ENCODE measurements around the gene FNDC3B.

The FNDC3B gene

DNA sequence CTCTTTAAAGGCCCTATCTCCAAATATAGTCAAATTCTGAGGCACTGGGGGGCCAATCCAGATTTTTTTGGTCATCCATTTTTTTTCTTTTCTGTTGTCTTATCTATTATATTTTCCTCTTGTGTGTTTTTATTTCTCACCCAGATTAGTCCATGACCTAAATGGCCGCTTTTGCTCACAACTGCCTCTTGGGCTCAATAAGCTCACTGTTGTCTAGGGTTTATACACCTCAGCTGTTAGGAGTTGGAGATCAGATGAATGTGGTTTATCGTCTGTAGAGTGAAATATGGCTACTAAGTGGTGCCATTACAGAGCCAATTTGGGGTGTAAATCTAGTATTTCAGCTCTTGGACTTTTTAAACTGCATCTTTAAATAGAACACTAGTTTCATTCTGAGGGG, 235.5 kb downstream of the FNDC3B start:
- TF ChIP-seq, protein P1, sequence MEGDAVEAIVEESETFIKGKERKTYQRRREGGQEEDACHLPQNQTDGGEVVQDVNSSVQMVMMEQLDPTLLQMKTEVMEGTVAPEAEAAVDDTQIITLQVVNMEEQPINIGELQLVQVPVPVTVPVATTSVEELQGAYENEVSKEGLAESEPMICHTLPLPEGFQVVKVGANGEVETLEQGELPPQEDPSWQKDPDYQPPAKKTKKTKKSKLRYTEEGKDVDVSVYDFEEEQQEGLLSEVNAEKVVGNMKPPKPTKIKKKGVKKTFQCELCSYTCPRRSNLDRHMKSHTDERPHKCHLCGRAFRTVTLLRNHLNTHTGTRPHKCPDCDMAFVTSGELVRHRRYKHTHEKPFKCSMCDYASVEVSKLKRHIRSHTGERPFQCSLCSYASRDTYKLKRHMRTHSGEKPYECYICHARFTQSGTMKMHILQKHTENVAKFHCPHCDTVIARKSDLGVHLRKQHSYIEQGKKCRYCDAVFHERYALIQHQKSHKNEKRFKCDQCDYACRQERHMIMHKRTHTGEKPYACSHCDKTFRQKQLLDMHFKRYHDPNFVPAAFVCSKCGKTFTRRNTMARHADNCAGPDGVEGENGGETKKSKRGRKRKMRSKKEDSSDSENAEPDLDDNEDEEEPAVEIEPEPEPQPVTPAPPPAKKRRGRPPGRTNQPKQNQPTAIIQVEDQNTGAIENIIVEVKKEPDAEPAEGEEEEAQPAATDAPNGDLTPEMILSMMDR (IDR thresholded peaks at IDR 0.05; ENCODE audit: extremely low read depth, missing control alignments): no peak
- no peak for DNase-seq (ENCODE audit: low spot score)

DNA sequence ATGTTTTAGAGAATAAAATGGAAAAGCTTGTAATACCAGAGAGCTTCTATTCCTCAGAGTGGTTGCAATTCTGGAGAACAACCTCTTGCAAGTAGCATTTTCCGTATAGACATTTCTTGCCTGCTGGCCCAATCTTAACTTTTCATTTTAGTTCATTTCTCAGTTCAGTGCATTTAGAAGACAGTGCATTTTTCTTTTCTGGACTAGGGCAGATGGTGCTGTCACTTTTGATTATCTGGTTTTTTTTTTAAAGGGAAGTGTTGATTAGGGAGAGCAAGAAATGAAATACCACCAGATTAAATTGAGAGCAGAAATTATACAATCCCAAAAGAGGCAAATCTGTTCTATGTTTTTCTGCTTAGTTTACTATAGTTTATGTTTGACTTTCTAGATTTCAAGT, 236.2 kb downstream of the FNDC3B start:
- TF ChIP-seq, protein P1 (IDR thresholded peaks at IDR 0.05; ENCODE audit: extremely low read depth, missing control alignments): no peak
- no peak for DNase-seq (ENCODE audit: low spot score)

DNA sequence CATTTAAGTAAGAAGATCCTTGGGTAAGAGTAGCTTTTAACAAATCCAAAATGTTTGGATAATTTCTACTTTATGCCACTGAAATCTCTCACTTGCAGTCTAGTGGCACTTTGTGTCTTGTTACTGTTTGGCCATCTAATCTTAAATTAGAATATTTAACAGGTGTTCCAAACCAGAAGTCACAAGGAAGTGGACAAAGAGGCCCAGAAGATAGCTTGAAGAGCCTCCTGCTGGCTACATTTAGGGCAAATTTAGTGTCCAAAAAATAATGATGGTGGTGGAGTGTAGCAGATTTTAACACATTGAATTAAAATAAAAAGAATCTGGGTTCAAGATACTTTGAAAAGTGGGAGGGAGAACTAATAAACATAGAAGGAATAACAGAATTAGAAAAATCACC, 236.7 kb downstream of the FNDC3B start:
- peak; percentile 7 for DNase-seq (ENCODE audit: low spot score)
- TF ChIP-seq, protein P1 (IDR thresholded peaks at IDR 0.05; ENCODE audit: extremely low read depth, missing control alignments): no peak

DNA sequence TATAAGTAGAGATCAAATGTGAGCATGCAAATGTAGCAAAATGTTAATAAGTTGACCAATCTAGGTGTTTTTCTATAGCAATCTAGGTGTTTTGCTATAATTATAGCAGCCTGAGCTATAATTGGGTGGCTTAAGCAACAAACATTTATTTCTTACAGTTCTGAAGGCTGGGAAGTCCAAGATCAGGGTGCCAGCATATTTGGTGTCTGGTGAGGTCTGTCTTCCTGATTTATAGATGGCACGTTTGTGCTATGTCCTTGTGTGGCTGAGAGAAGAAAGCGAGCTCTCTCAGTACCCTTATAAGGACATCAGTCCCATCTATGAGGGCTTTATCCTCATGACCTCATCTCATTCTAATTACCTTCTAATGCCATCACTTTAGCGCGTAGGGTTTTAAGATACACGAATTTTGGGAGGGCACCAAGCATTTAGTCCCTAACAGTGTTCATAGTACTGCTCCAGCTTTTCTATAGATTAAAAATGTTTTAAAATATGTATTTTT, 237.8 kb downstream of the FNDC3B start:
- no peak for DNase-seq (ENCODE audit: low spot score)
- TF ChIP-seq, protein P1 (IDR thresholded peaks at IDR 0.05; ENCODE audit: extremely low read depth, missing control alignments): no peak

DNA sequence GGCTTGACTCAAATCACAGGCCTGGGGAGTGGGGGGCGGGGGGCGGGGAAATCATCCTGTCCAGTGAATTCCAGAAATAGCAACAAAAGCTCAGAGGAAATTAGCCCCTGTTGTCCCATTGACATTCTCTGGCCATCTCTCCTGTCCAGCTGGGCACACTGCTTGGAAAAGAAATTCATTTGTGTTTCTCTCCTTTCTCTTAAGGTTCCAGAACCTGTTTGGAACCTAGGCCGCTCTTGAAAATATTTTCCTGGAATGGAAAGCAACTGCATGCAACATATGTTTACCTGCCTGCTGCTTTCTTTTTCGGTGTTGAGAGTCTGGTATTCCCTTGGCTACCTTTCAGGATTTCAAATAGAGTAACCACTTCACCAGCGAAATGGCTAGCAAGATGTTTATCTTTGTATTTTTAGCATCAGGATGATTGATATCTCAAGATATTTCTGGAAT, 239.8 kb downstream of the FNDC3B start:
- TF ChIP-seq, protein P1 (IDR thresholded peaks at IDR 0.05; ENCODE audit: extremely low read depth, missing control alignments): no peak
- DNase-seq (ENCODE audit: low spot score): no peak

DNA sequence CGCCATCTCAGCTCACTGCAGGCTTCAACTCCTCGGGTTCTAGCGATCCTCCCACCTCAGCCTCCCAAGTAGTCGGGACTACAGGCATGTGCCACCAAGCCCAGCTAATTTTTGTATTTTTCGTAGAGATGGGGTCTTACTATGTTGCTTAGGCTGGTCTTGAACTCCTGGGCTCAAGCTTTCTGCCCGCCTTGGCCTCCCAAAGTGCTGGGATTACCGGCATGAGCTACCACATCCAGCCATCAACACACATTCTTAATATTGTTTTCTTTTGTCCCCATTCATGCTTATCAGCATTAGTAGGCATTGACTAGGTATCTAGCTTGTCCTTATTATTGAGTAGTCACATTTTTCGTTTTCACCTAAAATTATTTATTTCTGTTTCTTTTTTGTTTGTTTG, 240.6 kb downstream of the FNDC3B start:
- TF ChIP-seq, protein P1 (IDR thresholded peaks at IDR 0.05; ENCODE audit: extremely low read depth, missing control alignments): no peak
- DNase-seq (ENCODE audit: low spot score): no peak

DNA sequence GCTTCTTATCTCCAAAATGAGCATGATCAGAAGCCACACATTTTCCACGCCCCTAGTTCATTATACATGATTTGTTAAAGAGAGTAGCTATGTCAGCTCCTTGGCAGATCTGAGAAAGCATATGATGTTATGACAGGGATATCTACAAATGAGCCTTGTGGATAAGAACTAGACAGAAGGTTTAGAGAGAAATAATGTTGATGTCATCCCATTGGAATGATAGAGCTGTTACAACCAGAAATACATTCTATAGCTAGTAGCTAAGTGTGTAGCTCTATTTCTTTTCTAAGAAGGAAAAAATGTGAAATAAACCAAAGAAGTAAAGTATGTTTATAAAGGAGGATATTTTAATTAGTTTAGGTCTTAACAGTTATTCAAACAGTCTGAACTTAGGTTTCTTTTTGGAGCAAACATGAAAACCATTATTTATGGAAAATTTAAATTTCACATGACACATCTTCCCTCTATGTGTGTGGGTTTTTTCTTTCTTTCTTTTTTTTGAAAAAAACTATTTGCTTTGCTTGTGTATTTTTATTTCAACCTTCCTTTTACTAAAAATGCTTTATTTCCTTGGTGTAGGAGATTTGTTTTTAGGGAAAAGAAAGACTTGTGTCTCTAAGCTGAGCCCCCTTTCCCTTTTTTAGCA, 241.2 kb downstream of the FNDC3B start:
- no peak for DNase-seq (ENCODE audit: low spot score)
- TF ChIP-seq, protein P1 (IDR thresholded peaks at IDR 0.05; ENCODE audit: extremely low read depth, missing control alignments): no peak

Data from GM20000 (cell line).